HG03196 (cell line): ENCODE data around the gene NKTR.

Source experiments
- ATAC-seq: cut with Tn5 transposase; IDR thresholded peaks from one replicate; pipeline ENCODE4 v1.9.1; 2021; ENCODE audit not compliant: unreplicated experiment

The NKTR gene

DNA sequence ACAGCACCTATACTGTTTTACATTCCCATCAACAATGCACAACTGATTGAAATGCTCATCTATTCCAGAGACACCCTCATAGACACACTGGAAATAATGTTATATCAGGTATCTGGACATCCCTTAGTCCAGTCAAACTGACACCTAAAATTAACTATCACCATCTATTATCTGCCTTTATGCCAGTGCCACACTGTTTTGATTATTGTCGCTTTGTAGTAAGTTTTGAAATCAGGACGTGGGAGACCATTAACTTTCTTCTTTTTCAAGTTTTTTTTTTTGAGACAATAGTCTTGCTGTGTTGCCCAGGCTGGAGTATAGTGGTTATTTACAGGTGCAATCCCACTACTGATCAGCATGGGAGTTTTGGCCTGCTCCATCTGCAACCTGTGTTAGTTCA is 75.4 kb downstream of the NKTR start:
- no peak for ATAC-seq

DNA sequence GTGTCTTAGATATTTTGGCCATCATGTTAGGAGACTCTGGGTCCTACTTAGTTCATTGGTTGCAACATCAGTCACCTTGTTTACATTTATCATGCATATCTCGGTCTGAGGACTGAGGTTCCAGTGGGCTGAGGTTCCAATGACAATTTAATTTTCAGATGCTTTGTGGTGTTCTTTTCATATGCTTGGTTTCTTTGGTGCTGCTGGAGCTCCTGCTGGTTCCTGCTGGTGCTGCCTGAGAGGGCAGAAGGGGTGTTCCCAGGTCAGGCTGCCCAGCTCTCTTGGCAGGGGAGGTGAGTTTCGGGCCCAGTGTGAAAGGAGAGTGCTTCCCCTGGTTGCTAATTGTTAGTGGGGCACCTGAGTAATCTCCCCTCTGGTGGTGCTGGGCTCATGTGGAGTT is 78.0 kb downstream of the NKTR start:
- ATAC-seq, result no peak

DNA sequence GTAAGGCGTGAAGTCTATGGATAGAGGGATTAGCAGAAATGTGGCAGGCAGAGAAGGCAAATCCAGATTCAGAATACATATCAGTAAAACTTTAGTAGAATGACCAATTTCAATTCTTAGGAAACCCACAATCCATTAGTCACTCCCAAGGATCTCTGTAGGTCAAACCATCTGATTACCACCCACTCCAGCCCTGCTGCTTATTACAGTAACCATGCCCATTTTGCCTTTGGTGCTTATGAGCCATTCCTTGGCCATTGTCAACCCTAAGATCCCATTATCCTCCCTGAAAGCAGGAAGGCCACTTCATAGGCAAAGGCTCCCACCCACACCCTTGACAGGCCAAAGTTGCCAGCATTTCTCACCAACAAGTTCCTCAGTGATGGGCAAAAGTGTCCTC is 79.8 kb downstream of the NKTR start:
- ATAC-seq, result no peak

DNA sequence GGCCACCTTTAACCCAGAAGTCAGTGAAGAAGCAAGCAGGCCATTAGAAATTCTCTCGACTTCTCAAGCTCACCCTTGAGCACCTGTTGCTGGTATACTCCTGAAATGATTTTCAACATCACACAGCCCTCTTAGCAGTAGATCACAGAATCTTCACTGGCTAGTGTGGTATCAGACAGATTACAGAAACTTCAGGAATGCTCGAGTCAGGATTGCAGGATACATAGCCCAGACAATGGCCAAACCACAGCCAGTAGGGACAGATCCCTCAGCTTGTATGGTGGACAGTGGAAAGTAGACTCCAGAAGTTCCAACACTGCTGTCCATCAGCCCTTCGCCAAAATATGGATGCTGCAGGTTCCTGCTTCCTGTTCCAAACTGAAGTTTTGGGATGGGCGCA is 80.3 kb downstream of the NKTR start:
- no peak for ATAC-seq

DNA sequence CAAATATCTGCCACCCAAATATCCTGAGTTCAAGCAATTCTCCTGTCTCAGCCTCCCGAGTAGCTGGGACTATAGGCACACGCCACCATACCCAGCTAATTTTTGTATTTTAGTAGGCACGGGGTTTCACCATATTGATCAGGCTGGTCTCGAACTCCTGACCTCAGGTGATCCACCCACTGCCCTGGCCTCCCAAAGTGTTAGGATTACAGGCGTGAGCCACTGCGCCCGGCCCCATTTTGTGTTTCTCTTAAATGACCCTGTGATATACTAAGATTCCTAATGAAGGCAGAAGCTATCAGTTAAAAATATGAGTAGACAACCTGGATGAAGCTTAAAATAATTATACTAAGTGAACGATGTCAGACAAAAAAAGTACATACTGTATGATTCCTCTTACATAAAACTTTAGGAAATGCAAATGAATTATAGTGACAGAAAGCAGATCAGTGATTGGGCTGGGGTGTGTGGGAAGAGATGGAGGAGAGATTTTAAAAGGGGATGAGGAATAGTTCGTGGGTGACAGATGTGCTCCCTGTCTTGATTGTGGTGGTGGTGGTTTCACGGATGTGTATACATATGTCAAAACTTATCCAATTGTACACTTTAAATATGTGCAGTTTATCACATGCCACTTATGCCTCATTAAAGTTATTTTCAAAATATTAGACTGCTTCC is 81.0 kb downstream of the NKTR start:
- no peak for ATAC-seq

GRCh38 chr3:42682301-42683070 is 82.0 kb downstream of the NKTR start:
- ATAC-seq, result no peak

- ATAC-seq, result no peak
Observed at GRCh38 chr3:42683875-42684598, 83.6 kb downstream of the NKTR start.

DNA sequence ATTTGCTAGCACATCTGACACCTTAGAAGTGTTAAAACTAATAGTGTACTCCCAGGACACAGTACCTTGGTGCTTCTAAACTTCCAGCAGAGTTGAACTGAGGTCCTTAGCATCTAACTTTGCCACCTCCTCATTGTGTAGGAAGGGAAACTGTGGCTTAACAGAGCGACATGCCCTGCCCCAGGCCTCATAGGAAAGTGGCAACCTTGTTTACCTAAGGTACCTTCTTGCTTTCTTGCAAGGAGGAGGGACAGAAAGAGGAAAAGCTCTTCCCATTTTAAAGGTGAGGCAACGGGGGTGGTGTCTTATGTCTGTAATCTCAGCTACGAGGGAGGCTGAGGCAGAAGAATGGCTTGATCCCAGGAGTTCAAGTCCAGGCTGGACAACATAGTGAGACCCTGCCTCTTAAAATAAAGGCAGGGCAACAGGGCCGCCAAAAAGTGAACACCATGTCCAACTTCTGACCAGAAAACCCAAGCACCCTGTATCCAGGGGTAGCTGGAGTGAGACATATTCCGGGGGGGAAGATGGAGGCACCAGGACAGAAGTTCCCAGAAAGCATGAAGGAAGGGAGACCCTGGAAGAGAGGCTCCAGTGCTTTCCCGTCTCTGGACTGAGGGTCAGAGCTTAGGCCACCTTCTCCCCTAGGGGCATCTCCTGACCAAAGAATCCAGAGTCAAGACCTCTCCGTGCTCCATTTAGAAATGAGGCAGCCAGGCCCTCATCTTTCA is 84.3 kb downstream of the NKTR start:
- no peak for ATAC-seq

DNA sequence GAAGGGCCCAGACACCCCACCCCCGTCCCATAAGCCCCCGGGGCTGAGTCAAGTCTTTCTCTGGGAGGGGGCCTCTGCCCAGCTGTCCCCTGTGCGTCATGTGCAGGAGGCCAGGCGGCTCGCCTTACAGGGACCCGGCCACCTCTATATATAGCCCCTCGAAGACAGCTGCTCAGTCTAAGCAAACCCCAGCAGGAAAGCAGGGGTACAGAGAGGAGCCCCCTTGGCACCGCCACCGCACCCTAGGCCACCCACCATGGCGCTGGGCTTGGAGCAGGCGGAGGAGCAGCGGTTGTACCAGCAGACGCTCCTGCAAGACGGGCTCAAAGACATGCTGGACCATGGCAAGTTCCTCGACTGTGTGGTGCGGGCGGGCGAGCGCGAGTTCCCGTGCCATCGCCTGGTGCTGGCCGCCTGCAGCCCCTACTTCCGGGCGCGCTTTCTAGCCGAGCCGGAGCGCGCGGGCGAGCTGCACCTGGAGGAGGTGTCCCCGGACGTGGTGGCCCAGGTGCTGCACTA is 84.9 kb downstream of the NKTR start, which contains the start of gene KLHL40:
TSS of gene KLHL40 (plus strand) at position 175 of the 519 bp plus-strand sequence. CDS start at position 257, 82 bp downstream.
- ATAC-seq, result no peak

GRCh38 chr3:42685891-42686820 is 85.7 kb downstream of the NKTR start:
- no peak for ATAC-seq

DNA sequence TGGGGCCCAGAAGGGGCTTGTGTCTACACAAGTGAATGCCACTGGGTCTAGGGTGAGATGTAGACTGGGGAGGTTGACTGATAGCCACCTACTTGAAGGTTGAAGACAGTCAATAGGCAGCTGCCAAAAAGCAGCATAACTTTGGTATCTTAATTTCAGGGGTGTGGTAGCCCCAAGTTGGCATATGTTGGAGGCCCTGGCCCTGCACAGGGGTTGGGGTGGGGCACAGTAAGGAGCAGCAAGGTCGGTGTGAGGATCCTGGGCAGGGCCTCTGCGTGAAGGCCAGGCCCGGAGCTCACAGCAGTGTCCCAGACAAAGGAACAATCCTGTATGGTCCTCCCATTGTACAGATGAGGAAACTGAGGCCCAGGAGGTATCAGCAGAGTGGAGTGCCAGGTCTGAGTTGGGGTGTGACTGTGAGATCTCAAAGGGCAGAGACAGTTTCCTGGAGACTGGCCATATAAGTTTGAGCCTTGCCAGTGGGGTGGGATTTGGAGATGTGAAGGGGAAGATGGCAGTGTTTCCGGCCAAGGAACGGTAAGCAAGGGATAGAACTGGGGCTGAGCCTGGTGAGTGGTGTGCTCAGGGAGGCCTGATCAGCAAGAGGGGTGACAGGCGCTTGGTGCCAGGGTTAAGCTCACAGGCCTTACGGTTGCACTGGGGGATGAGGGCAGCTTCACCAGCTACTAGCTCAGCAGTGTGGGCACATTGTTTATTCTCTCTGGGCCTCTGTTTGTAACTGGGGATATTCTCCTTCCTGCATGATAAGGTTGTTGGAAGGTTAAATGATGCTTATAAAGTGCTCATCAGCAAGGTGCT is 86.6 kb downstream of the NKTR start:
- ATAC-seq, result no peak

DNA sequence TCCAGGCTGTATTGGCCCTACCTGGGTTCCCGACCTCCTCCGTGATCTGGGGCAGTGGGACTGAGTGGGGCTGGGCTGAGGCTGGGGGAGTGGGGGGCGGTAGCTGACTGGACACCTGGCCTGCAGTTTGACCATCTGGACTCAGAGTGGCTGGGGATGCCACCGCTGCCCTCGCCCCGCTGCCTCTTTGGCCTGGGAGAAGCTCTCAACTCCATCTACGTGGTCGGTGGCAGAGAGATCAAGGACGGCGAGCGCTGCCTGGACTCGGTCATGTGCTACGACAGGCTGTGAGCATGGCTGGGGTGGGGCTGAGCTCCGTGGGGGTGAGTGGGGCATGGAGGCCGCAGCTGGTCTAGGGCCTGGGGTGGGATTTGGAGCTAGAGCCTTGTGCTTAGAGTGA is 87.5 kb downstream of the NKTR start:
- ATAC-seq, result no peak

- no peak for ATAC-seq
Observed at GRCh38 chr3:42688487-42689420, 88.3 kb downstream of the NKTR start.

- no peak for ATAC-seq
Observed at GRCh38 chr3:42689421-42690014, 89.0 kb downstream of the NKTR start.

GRCh38 chr3:42690191-42690590 is 89.7 kb downstream of the NKTR start:
- ATAC-seq, result no peak

GRCh38 chr3:42690766-42691680 is 90.5 kb downstream of the NKTR start:
- no peak for ATAC-seq
